ENCODE data around the gene CACNA2D4.

CACNA2D4 gene

GRCh38 chr12:1916371-1917171, 1.9 kb downstream of the CACNA2D4 start:
- DNase-seq, result peak; percentile 73

GRCh38 chr12:1915082-1915968, 3.1 kb downstream of the CACNA2D4 start:
- no peak for DNase-seq

GRCh38 chr12:1914114-1914911, 4.1 kb downstream of the CACNA2D4 start:
- DNase-seq, result no peak

- no peak for DNase-seq
Measured at GRCh38 chr12:1913377-1914113, 4.9 kb downstream of the CACNA2D4 start.

- DNase-seq, result no peak
Measured at GRCh38 chr12:1912580-1913376, 5.7 kb downstream of the CACNA2D4 start.

GRCh38 chr12:1911598-1912575, 6.6 kb downstream of the CACNA2D4 start:
- peak; percentile 52 for DNase-seq

- no peak for DNase-seq
Measured at GRCh38 chr12:1910468-1910867, 8.0 kb downstream of the CACNA2D4 start.

GRCh38 chr12:1908758-1909157, 9.7 kb downstream of the CACNA2D4 start:
- DNase-seq, result no peak

- no peak for DNase-seq
Measured at GRCh38 chr12:1907652-1908611, 10.5 kb downstream of the CACNA2D4 start.

- no peak for DNase-seq
Measured at GRCh38 chr12:1906579-1906978, 11.9 kb downstream of the CACNA2D4 start.

- no peak for DNase-seq
Measured at GRCh38 chr12:1904875-1905274, 13.6 kb downstream of the CACNA2D4 start.

- no peak for DNase-seq
Measured at GRCh38 chr12:1896964-1897363, 21.5 kb downstream of the CACNA2D4 start.

GRCh38 chr12:1890810-1891209, 27.6 kb downstream of the CACNA2D4 start:
- no peak for DNase-seq

GRCh38 chr12:1890119-1890703, 28.2 kb downstream of the CACNA2D4 start:
- DNase-seq, result no peak

GRCh38 chr12:1888923-1889322, 29.5 kb downstream of the CACNA2D4 start:
- DNase-seq, result no peak

- no peak for DNase-seq
Measured at GRCh38 chr12:1886396-1887008, 31.9 kb downstream of the CACNA2D4 start.

GRCh38 chr12:1885599-1886245, 32.7 kb downstream of the CACNA2D4 start:
- no peak for DNase-seq
